HG03469 (cell line): Measurements from ENCODE around the gene INTS3.
A peak's percentile ranks its signal among the peaks of the same experiment; 100 is the strongest.

Experiments
- ATAC-seq: cut with Tn5 transposase; IDR thresholded peaks from one replicate; pipeline ENCODE4 v1.9.1; 2021; ENCODE audit warnings: mild to moderate bottlenecking, moderate library complexity, moderate number of reproducible peaks; ENCODE audit not compliant: unreplicated experiment

The INTS3 gene

DNA sequence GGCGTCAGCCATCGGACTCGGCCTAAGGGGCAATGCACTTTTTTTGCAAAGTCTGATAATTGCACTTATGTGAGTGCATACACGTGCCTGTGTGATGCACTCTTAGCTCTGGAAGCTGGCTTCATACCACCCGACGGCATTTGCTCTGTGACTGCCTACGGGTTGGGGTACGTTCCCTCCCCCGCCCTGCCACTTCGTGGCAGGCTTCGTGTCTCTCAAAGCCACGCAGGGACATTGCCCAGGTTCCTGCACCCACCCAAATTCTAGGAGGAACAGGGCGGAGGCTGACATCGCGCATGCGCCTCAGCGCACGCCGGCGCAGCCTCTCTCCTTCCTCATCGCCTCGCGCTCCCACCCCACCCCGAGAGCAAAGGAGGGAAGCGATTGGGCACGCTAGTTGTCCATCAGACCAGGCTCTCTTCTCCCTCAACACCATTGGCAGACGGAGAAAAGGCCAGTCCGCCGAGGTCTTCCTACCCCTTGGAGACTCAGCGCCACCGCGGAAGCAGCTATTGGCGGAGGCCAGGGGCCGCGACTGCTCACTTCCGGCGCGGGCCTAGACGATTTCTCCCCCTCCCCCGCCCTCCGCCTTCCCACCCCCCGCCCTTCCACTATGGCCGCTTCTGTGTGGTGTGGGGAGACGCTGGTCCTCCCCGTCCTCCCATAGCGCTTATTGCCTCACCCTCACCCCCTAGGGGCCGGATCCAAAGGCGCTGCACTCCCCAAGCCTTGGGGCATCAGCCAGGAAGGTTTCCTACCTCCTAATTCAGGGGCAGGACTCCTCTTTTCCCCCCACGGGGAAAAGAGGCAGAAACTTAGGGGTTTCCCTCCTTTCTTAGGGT, at the start of gene INTS3:
Gene INTS3, plus strand, starts transcription at position 588 of the 842 bp plus-strand sequence. CDS start 585 bp downstream, outside the sequence.
- peak; percentile 82 for ATAC-seq

- no peak for ATAC-seq
These were observed 49.1 kb upstream of the INTS3 start, which contains the start of gene NPR1 for GRCh38 chr1:153678519-153679336. TSS of gene NPR1 (plus strand) at chr1:153678688. CDS start at chr1:153679109, 421 bp downstream.

GRCh38 chr1:153679337-153680119, 48.3 kb upstream of the INTS3 start:
- no peak for ATAC-seq

GRCh38 chr1:153680120-153680403, 47.8 kb upstream of the INTS3 start:
- ATAC-seq: no peak

DNA sequence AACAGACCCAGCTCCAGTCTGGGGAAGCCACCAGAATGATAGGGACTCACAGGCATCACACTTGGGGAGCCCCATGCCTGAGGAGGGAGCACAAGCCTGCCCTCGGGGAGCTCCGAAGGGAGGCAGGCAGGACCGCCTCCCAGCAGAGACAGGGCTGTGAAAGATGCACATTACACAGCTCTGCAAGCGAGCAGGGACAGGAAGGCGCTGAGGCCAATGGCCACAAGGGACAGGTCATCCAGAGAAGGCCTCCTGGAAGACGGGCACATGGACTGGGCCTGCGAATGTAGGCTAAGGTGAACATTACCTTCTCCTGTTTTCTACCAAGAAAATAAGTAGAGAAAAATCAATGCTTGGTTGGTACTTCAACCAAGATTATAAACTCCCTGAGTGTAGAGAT, 45.1 kb upstream of the INTS3 start:
- ATAC-seq: no peak

DNA sequence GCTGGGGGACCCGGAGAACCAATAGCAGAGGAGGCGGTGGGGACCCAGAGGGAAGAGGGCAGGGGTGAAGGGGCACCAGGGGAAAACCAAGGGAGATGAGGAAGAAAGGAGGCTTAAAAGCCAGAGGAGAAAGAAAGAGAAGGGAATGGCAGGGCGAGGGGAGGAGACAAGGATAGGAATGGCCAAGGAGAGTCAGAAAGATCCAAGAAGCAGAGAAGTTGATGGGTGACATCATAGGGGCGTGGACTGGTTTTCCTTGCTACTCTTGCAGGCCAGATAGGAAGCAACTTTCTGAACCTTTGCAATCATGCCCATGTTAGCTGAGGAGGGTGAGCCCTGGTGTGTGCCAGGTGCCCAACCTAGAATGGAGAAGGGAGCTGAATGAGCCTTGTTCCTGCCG, 44.0 kb upstream of the INTS3 start:
- no peak for ATAC-seq

DNA sequence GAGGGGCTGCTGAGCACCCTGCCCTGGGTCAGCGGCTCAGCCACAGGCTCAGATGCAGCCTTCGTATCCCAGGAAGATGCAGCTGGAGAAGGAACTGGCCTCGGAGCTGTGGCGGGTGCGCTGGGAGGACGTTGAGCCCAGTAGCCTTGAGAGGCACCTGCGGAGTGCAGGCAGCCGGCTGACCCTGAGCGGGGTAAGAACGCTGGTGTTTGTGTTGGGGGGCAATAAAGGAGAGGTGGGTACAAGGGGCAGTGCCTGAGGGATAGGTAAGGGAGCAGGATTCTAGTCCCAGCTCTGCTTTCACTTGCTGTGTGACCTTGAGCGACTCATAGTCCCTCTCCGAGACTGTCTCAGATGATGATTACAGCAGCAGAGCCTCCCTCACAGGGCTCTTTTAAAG, 43.0 kb upstream of the INTS3 start:
- ATAC-seq: no peak

GRCh38 chr1:153685544-153686340, 42.1 kb upstream of the INTS3 start:
- ATAC-seq: no peak

DNA sequence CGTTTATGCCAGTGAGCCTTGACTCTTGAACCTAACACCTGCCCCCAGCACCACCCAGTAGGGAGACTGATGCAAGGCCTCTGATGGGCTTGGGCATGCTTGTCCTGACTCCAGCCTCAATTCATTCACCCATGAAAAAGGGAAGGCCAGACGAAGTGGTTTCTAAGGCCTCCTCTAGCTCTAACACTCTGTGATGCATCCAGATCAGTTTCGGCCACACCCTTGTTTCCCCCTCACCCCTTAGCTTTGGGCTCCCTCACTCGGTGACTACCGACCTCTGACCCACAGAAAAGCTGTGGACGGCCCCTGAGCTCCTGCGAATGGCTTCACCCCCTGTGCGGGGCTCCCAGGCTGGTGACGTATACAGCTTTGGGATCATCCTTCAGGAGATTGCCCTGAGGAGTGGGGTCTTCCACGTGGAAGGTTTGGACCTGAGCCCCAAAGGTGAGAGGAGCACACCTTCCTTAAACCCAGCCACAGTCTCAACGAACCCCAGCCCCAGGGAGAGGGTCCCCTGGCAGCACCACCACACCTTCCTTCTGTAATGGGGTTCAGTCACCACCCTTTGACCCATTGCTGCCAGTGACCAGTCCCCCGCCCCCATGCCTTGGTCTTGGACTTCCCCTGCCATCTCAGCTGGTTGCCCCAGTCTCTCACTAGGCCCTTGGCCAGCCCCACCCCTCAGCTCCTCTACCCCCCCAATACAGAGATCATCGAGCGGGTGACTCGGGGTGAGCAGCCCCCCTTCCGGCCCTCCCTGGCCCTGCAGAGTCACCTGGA, 40.3 kb upstream of the INTS3 start:
- ATAC-seq: no peak

GRCh38 chr1:153688276-153688675, 39.6 kb upstream of the INTS3 start:
- no peak for ATAC-seq

DNA sequence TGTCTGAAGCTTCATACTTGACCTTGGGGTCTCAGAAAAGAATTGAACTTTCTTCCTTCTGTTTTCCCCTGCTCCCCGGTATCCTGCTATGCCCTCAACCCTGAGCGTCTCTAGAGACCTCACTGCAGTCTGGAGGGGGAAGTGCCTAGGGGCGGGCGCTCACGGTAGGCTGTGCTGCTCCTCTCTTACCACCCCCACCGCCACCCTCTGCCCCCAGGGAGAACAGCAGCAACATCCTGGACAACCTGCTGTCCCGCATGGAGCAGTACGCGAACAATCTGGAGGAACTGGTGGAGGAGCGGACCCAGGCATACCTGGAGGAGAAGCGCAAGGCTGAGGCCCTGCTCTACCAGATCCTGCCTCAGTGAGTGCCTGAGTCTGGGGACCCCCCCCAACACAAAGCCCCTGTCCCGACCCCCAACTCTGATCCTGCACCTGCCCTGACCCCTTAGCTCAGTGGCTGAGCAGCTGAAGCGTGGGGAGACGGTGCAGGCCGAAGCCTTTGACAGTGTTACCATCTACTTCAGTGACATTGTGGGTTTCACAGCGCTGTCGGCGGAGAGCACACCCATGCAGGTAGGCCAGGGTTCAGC, 39.0 kb upstream of the INTS3 start:
- no peak for ATAC-seq

- ATAC-seq: no peak
These were observed 34.4 kb upstream of the INTS3 start for GRCh38 chr1:153693466-153693865.

GRCh38 chr1:153696741-153697140, 31.1 kb upstream of the INTS3 start:
- ATAC-seq: no peak

- ATAC-seq: no peak
These were observed 30.4 kb upstream of the INTS3 start for GRCh38 chr1:153697191-153698019.

GRCh38 chr1:153698020-153698922, 29.6 kb upstream of the INTS3 start:
- ATAC-seq: no peak

GRCh38 chr1:153698923-153699714, 28.7 kb upstream of the INTS3 start:
- ATAC-seq: no peak

DNA sequence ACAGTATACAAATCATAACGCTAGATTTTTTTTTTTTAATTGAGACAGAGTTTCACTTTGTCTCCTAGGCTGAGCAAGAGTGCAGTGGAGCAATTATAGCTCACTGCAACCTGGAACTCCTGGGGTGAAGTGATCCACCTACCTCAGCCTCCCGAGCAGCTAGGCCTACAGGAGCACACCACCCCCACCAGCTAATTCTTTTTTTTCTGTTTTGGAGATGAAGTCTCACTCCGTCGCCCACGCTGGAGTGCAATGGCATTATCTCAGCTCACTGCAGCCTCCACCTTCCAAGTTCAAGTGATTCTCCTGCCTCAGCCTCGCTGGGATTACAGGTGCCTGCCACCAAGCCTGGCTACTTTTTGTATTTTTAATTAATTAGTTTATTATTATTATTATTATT, 28.1 kb upstream of the INTS3 start:
- no peak for ATAC-seq
